CD4-positive, alpha-beta T cell (primary cell): Measurements from ENCODE around the gene SH3BP1. TPM values are rescaled to one million over a fixed set of nuclear protein-coding genes. Genes with fewer than 3 reads are reported as not detected.
A peak's percentile ranks its signal among the peaks of the same experiment; 100 is the strongest.

ENCODE experiments used
- ATAC-seq: fragments of 200-7000 bp; cut with Tn5 transposase; one replicate; pipeline ENCODE4 v1.10.0; 2022; ENCODE audit warnings: mild to moderate bottlenecking; ENCODE audit not compliant: poor library complexity
- CTCF ChIA-PET: fragments of 350-600 bp; sonication (Branson Sonifier 250); formaldehyde crosslinking; loops from one replicate; lab custom pipeline; 2021; ENCODE audit warnings: antibody characterized with exemption, inconsistent platforms; lab: Charles Lee
- POLR2A ChIA-PET: fragments of 350-600 bp; sonication (Branson Sonifier 250); formaldehyde crosslinking; loops from one replicate; lab custom pipeline; 2021; ENCODE audit warnings: antibody characterized with exemption, inconsistent platforms; lab: Charles Lee
- DNase-seq, 14 experiments: peaks; one replicate each; pipeline ENCODE4 v3.0.0-alpha.2; 2013 to 2020; ENCODE audit warnings: mixed read lengths in 2 of 14
- H3K27ac ChIP-seq, 2 donors: one replicate each; pipeline versions ENCODE4 v1.5.1 to v1.7.0; 2013; ENCODE audit warnings: low read length in 2 of 2, low read depth in 1 of 2, mild to moderate bottlenecking in 1 of 2
- H3K27me3 ChIP-seq, 2 experiments: 1 replicate in 1 of 2; 2 replicates in 1 of 2; pipeline versions ENCODE4 v1.6.1 to v1.7.0; 2013; ENCODE audit warnings: low read length in 2 of 2, control low read depth in 1 of 2, mild to moderate bottlenecking in 1 of 2, moderate library complexity in 1 of 2; ENCODE audit not compliant: insufficient read depth in 2 of 2, control insufficient read depth in 1 of 2
- H3K36me3 ChIP-seq: one replicate; pipeline ENCODE4 v1.6.1; 2013; ENCODE audit warnings: low read length, control low read depth; ENCODE audit not compliant: insufficient read depth
- H3K4me1 ChIP-seq: one replicate; pipeline ENCODE4 v1.6.1; 2013; ENCODE audit warnings: low read length, control low read depth; ENCODE audit not compliant: insufficient read depth
- H3K4me3 ChIP-seq: one replicate; pipeline ENCODE4 v1.5.1; 2013; ENCODE audit warnings: mild to moderate bottlenecking, low read length, moderate library complexity
- H3K9me3 ChIP-seq, 2 experiments: 1 replicate in 1 of 2; 2 replicates in 1 of 2; pipeline versions ENCODE4 v1.6.1 to v1.7.0; 2013; ENCODE audit warnings: low read length in 2 of 2, mild to moderate bottlenecking in 2 of 2, control low read depth in 1 of 2, moderate library complexity in 1 of 2; ENCODE audit not compliant: control insufficient read depth in 1 of 2, insufficient read depth in 1 of 2
- H3K27ac Mint-ChIP-seq: one replicate; pipeline ENCODE4 v1.8.0; 2020; ENCODE audit warnings: mixed read lengths
- H3K27me3 Mint-ChIP-seq: one replicate; pipeline ENCODE4 v1.8.0; 2021; ENCODE audit warnings: mixed read lengths
- H3K36me3 Mint-ChIP-seq: one replicate; pipeline ENCODE4 v1.8.0; 2021; ENCODE audit warnings: low read depth, mixed read lengths
- H3K4me1 Mint-ChIP-seq: one replicate; pipeline ENCODE4 v1.8.0; 2021; ENCODE audit warnings: low read depth, mixed read lengths
- H3K4me3 Mint-ChIP-seq: one replicate; pipeline ENCODE4 v1.8.0; 2020; ENCODE audit warnings: mild to moderate bottlenecking, mixed read lengths
- H3K9me3 Mint-ChIP-seq: one replicate; pipeline ENCODE4 v1.8.0; 2020; ENCODE audit warnings: mixed read lengths
- intact Hi-C, 2 experiments: fragments of 100-400 bp; cut with DNase I in 1 of 2; cut with micrococcal nuclease in 1 of 2; formaldehyde crosslinking; loops; one replicate each; pipeline versions ENCODE4 v1.15.1 to v1.9.0; 2023 to 2025; cut with DNase I, micrococcal nuclease
- total RNA-seq, 174 experiments: library from RNA in 2 of 174; stranded (reverse) in 2 of 174; gene quantifications; one replicate each; pipeline ENCODE4 v1.2.3 and lab custom pipeline; 2021 to 2026
- TF ChIP-seq, protein P1 (sequence below): fragments of 200-600 bp; IDR thresholded peaks from one replicate; pipeline ENCODE4 v1.8.0; 2022; ENCODE audit warnings: antibody characterized with exemption, mild to moderate bottlenecking

SH3BP1 gene
- total RNA-seq, 2 experiments from 2014 or later = 46.9 to 49.0 TPM

GRCh38 chr22:37621352-37621860, 18.1 kb upstream of the SH3BP1 start:
- Histone ChIP-seq H3K4me1 (peaks cover 36% of the 10 kb centered on the region), H3K27me3 (no peaks in the 10 kb centered on the region), H3K36me3 (peaks cover 71% of the 10 kb centered on the region), H3K9me3 (no peaks in the 10 kb centered on the region), H3K27ac (no peak overlapping the region), H3K4me3 (no peak overlapping the region)
- no peak overlapping the region for H3K27ac Mint-ChIP-seq
- POLR2A ChIA-PET = interaction anchor here (1.2 to 1.9 kb wide), 2 partner anchors 13 to 37 kb away, joined by 5 to 6 read pairs; partner anchors contain the start of genes GGA1 and PDXP
- H3K36me3 Mint-ChIP-seq = peaks cover 49% of the 10 kb centered on the region
- no peak for ATAC-seq
- CTCF ChIA-PET = interaction anchor here (0.7 to 1.6 kb wide), 2 partner anchors 15 to 22 kb away, joined by 3 read pairs; no protein-coding TSS in a partner anchor
- no peak for DNase-seq
- no peaks in the 10 kb centered on the region for H3K9me3 Mint-ChIP-seq
- no peak overlapping the region for H3K4me3 Mint-ChIP-seq
- H3K27me3 Mint-ChIP-seq = no peaks in the 10 kb centered on the region
- peaks cover 19% of the 10 kb centered on the region for H3K4me1 Mint-ChIP-seq
- intact Hi-C loops = loop anchor here in 1 of 2 experiments (5.0 kb wide), 1 partner anchor 126 kb away; no protein-coding TSS in a partner anchor
- TF ChIP-seq, protein P1, sequence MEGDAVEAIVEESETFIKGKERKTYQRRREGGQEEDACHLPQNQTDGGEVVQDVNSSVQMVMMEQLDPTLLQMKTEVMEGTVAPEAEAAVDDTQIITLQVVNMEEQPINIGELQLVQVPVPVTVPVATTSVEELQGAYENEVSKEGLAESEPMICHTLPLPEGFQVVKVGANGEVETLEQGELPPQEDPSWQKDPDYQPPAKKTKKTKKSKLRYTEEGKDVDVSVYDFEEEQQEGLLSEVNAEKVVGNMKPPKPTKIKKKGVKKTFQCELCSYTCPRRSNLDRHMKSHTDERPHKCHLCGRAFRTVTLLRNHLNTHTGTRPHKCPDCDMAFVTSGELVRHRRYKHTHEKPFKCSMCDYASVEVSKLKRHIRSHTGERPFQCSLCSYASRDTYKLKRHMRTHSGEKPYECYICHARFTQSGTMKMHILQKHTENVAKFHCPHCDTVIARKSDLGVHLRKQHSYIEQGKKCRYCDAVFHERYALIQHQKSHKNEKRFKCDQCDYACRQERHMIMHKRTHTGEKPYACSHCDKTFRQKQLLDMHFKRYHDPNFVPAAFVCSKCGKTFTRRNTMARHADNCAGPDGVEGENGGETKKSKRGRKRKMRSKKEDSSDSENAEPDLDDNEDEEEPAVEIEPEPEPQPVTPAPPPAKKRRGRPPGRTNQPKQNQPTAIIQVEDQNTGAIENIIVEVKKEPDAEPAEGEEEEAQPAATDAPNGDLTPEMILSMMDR = no peak

- Mint-ChIP-seq H3K4me3 (peak overlapping the region; percentile 76), H3K4me1 (peaks cover 38% of the 10 kb centered on the region), H3K36me3 (peaks cover 37% of the 10 kb centered on the region), H3K9me3 (no peaks in the 10 kb centered on the region), H3K27ac (peak overlapping the region; percentile 90), H3K27me3 (no peaks in the 10 kb centered on the region)
- DNase-seq (peak; percentile 69 to 87 (median 73)), ATAC-seq (peak; percentile 73)
- H3K4me3 ChIP-seq = no peak overlapping the region
- peaks cover 55% of the 10 kb centered on the region for H3K4me1 ChIP-seq
- no peaks in the 10 kb centered on the region for H3K27me3 ChIP-seq
- peak overlapping the region in 1 of 2 donors; percentile 26 for H3K27ac ChIP-seq
- peaks cover 55% of the 10 kb centered on the region for H3K36me3 ChIP-seq
- ChIA-PET POLR2A (interaction anchor here (0.6 kb wide), 1 partner anchor 1273 kb away, joined by 3 read pairs; no protein-coding TSS in a partner anchor), CTCF (interaction anchor here (0.7 to 3.9 kb wide), 4 partner anchors 20 to 58 kb away, joined by 3 to 17 read pairs (median 4); no protein-coding TSS in a partner anchor)
- intact Hi-C loops = loop anchor here in 1 of 2 experiments (1.0 to 5.0 kb wide), 3 partner anchors 20 to 124 kb away; no protein-coding TSS in a partner anchor
- TF ChIP-seq, protein P1 = peak; percentile 87
- H3K9me3 ChIP-seq = no peaks in the 10 kb centered on the region
Measured at GRCh38 chr22:37623075-37624016, 16.1 kb upstream of the SH3BP1 start.

- Mint-ChIP-seq H3K36me3 (peaks cover 30% of the 10 kb centered on the region), H3K9me3 (no peaks in the 10 kb centered on the region), H3K27me3 (no peaks in the 10 kb centered on the region), H3K4me3 (no peak overlapping the region), H3K4me1 (peaks cover 45% of the 10 kb centered on the region), H3K27ac (peak overlapping the region; percentile 90)
- H3K4me1 ChIP-seq = peaks cover 62% of the 10 kb centered on the region
- DNase-seq (no peak), ATAC-seq (no peak)
- TF ChIP-seq, protein P1 = no peak
- H3K36me3 ChIP-seq = peaks cover 49% of the 10 kb centered on the region
- peak overlapping the region in 1 of 2 donors; percentile 26 for H3K27ac ChIP-seq
- ChIA-PET CTCF (interaction anchor here (0.7 to 3.9 kb wide), 4 partner anchors 19 to 57 kb away, joined by 3 to 17 read pairs (median 4); no protein-coding TSS in a partner anchor), POLR2A (interaction anchor here (0.6 kb wide), 1 partner anchor 1274 kb away, joined by 3 read pairs; no protein-coding TSS in a partner anchor)
- H3K4me3 ChIP-seq = no peak overlapping the region
- intact Hi-C loops = loop anchor here in 1 of 2 experiments (5.0 kb wide), 1 partner anchor 123 kb away; no protein-coding TSS in a partner anchor
- no peaks in the 10 kb centered on the region for H3K27me3 ChIP-seq
- no peaks in the 10 kb centered on the region for H3K9me3 ChIP-seq
Measured at GRCh38 chr22:37624017-37624365, 15.5 kb upstream of the SH3BP1 start.
